Measurements from ENCODE around the gene TRMU.

TRMU gene

DNA sequence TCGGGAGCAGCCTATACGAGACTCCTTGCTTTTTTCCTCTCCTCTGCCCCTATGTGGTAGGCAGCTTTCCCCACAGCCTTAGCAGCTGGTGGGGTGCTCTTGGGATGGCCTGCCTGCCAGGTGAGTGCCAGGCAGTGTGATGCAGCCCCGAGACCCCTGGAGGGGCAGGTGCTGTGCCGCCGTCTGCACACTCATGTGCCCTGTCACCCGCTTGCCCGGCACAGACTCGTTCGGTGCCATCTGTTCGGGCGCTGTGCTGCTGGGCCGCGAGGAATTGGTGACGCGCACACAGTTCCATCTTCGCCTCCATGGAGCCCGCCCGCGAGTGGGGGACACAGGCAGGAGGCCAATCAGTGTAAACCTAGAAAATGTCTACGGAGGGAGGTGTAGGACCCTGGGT, 15.1 kb downstream of the TRMU start:
- TF ChIP-seq, protein P1, sequence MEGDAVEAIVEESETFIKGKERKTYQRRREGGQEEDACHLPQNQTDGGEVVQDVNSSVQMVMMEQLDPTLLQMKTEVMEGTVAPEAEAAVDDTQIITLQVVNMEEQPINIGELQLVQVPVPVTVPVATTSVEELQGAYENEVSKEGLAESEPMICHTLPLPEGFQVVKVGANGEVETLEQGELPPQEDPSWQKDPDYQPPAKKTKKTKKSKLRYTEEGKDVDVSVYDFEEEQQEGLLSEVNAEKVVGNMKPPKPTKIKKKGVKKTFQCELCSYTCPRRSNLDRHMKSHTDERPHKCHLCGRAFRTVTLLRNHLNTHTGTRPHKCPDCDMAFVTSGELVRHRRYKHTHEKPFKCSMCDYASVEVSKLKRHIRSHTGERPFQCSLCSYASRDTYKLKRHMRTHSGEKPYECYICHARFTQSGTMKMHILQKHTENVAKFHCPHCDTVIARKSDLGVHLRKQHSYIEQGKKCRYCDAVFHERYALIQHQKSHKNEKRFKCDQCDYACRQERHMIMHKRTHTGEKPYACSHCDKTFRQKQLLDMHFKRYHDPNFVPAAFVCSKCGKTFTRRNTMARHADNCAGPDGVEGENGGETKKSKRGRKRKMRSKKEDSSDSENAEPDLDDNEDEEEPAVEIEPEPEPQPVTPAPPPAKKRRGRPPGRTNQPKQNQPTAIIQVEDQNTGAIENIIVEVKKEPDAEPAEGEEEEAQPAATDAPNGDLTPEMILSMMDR (IDR thresholded peaks at IDR 0.05; ENCODE audit: low read depth, low read length, missing control alignments), result no peak
- no peak overlapping the region for H3K4me3 ChIP-seq (ENCODE audit: low read depth, low read length)
- in situ Hi-C loops (cut with HindIII; ENCODE audit: low sequenced_read_pairs), result no loop called here
- no peak for DNase-seq (ENCODE audit: low read depth)

DNA sequence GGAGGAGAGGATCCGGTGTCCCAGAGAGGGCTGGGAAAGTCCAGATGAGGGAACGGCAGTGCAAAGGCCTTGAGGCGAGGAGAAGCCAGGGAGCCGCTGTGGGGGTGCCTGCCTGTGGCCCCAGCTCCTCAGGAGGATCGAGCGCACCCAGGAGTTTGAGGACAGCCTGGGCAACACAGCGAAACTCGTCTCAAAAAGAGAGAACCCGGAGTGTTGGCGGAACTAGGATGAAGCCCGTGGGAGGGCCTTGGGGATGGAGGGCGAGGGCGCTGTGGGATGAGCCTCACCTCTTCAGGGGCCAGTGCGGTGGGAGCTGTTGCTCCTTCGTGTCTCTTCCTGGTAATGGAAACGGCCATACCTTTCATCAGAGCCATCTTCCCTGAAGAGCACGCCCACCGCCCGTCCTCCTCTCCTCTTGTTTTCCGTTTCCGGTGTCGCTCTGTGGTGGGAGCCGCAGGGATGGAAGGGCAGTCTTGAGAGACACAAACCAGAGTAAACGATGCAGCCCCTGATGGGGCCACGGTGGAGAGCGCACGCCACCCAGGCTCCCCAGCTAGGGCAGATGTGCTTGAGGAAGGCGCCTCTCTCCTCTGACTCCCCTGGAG, 15.7 kb downstream of the TRMU start:
- TF ChIP-seq, protein P1 (IDR thresholded peaks at IDR 0.05; ENCODE audit: low read depth, low read length, missing control alignments), result no peak
- no peak overlapping the region for H3K4me3 ChIP-seq (ENCODE audit: low read depth, low read length)
- no peak for DNase-seq (ENCODE audit: low read depth)
- in situ Hi-C loops (cut with HindIII; ENCODE audit: low sequenced_read_pairs), result no loop called here

DNA sequence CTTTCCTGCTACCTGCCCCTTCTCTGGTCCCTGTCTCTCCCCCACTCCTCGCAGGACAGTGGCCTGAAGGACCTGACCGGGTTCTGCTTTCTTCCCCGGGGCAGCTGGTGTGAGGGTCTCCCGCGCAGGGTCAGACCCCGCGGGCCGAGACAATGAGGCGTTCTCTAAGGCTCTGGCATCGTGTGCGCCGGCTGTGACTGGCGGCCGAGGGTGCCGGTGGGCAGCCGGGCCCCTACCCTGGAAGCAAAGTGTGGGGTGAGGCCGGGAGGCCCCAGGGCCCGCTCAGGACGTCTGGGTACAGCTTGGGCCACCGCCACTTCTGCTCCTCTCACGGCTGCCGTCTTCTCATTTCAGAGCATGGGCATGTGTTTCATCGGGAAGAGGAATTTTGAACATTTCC, 16.3 kb downstream of the TRMU start:
- in situ Hi-C loops (cut with HindIII; ENCODE audit: low sequenced_read_pairs), result no loop called here
- TF ChIP-seq, protein P1 (IDR thresholded peaks at IDR 0.05; ENCODE audit: low read depth, low read length, missing control alignments), result no peak
- no peak for DNase-seq (ENCODE audit: low read depth)
- H3K4me3 ChIP-seq (ENCODE audit: low read depth, low read length), result no peak overlapping the region

DNA sequence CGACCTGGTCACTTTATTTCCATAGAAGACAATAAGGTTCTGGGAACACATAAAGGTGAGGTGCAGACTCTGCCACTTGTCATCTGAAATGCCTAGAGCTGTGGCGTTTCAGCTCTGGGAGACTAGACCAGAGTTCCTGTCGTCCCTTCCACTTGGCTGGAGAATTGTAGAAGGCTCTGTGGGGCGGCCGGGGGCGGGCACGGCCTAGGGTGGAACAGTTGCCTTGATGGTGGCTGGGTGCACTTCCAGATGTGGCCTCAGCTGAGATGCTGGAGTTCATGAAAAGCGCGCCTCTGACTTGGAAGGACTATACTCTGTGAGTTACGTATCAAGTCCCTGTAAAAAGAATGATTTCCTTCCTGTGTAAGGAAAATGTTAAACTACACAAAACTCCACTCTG, 16.8 kb downstream of the TRMU start:
- TF ChIP-seq, protein P1 (IDR thresholded peaks at IDR 0.05; ENCODE audit: low read depth, low read length, missing control alignments), result no peak
- DNase-seq (ENCODE audit: low read depth), result no peak
- H3K4me3 ChIP-seq (ENCODE audit: low read depth, low read length), result no peak overlapping the region
- in situ Hi-C loops (cut with HindIII; ENCODE audit: low sequenced_read_pairs), result no loop called here

DNA sequence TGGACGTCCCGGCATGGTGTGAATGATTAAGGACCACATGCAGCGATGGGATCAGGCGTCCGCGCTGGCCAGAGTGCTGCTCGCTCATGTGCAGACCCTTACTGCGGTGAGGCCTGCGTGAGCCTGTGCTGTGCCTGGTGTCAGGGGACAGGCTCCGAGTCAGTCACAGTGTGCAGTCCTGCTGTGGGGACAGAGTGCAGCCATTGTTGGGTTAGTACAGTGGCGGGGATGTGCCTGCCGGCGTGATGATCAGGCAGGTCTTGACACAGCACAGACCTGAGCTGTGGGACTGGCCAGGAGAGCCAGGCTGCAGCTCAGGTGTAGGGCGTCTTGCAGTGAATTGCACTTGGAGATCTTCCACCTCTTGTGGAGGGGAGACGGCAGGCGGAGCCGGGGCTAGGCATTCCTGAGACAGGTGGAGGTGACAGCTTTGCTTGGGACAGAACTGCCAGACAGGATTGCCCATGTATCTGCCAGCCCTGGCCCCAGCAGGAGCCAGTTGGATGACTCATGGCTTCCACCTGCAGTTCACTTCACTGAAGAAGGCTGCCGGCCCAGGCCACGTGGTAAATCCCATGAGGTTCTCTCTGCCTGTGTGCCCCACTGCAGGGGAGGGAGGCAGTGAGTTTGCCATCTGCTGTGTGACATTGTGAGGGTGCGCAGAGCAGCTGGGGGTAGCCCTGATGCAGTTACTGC, 17.3 kb downstream of the TRMU start:
- in situ Hi-C loops (cut with HindIII; ENCODE audit: low sequenced_read_pairs), result no loop called here
- H3K4me3 ChIP-seq (ENCODE audit: low read depth, low read length), result no peak overlapping the region
- TF ChIP-seq, protein P1 (IDR thresholded peaks at IDR 0.05; ENCODE audit: low read depth, low read length, missing control alignments), result no peak
- no peak for DNase-seq (ENCODE audit: low read depth)

DNA sequence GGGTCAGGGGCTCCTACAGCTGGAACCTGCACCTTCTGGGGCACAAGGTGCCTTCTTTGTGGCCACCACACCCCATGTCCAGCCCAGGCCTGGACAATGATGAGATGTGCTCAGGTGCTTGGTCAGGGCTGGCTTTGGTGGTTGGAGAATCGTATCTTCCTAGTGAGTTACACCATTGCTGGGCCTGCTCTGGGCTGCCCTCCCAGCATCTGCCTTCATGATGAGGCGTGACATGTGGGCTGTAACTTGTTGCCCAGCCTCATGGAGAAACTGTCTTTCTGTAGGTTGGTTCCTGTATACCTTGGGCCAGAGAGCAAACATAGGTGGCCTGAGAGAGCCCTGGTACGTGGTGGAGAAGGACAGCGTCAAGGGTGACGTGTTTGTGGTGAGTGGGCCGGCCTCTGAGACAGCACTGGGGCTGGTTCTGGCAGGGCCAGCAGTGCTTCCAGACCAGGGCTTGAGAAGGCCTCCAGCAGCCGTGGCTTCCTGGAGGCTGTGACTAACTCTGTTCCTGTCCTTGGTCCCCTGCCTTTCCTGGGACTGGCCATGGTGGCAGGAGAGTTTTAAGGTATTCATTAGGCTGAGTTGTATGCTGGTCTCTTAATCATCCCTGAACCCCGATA, 18.1 kb downstream of the TRMU start:
- in situ Hi-C loops (cut with HindIII; ENCODE audit: low sequenced_read_pairs), result no loop called here
- H3K4me3 ChIP-seq (ENCODE audit: low read depth, low read length), result no peak overlapping the region
- no peak for DNase-seq (ENCODE audit: low read depth)
- TF ChIP-seq, protein P1 (IDR thresholded peaks at IDR 0.05; ENCODE audit: low read depth, low read length, missing control alignments), result no peak
